ENCODE data around the gene ZFAND2A.

- TF ChIP-seq SP1 (IDR thresholded peaks at IDR 0.05) (no peak), PKNOX1 (IDR thresholded peaks at IDR 0.05) (no peak)
Observed at GRCh38 chr7:1144269-1144771, 15.7 kb downstream of the ZFAND2A start.

Measured in HEK293T (cell line).